GM21423 (cell line): ENCODE results near the gene TMEM174.
"Not testable (repeated sequence)": the region's sequence is repeated elsewhere in the genome, so short reads cannot be mapped to it uniquely, and the experiment has no call there.

ENCODE experiments used
- ATAC-seq: cut with Tn5 transposase; IDR thresholded peaks from one replicate; pipeline ENCODE4 v1.9.1; 2021; ENCODE audit warnings: mild to moderate bottlenecking, moderate library complexity; ENCODE audit not compliant: unreplicated experiment

Gene TMEM174

GRCh38 chr5:73218552-73219171, 45.7 kb downstream of the TMEM174 start:
- ATAC-seq, result no peak

GRCh38 chr5:73219336-73219735, 46.3 kb downstream of the TMEM174 start:
- ATAC-seq, result not testable (repeated sequence)

GRCh38 chr5:73221161-73221560, 48.2 kb downstream of the TMEM174 start:
- ATAC-seq, result no peak

- no peak for ATAC-seq
These were observed 48.7 kb downstream of the TMEM174 start for GRCh38 chr5:73221726-73222125.

GRCh38 chr5:73222173-73222572, 49.2 kb downstream of the TMEM174 start:
- ATAC-seq, result no peak
